Measurements from ENCODE around the gene MTUS2. TPM values are rescaled to one million over a fixed set of nuclear protein-coding genes. Genes with fewer than 3 reads are reported as not detected.

The MTUS2 gene
- total and polyA plus RNA-seq, 2 donors (not counting 1 experiment from before 2014, with no cell fraction given) = 0.06 TPM; not detected in 1

DNA sequence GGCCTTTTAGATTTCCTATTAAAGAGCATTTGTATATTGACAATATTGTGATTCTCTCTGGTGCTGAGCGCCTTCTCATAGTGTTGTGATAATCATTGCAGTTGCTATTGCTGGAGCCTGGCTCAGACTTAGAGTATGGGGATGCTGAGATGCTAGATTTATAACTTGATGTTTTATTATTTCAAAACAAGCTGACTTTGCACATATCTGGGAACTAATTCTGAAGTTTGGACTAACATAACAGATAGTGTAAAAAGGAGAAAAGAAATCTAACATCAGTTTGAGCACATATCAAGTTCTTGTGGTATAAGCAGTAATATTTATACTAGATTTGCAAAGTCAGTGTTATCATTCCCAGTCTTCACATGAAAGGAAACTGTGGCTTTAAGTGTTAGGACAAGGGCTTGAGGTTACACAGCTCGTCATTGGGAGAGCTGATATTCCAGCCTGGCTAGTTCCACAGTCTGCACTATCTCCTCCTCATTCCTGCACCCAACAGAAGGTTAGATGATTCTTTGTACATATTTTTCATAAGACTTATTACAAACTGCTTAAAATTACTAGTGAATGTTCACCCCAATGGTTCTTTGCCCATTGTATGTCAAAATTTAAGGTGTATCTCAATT lies 279.8 kb downstream of the MTUS2 start:
- DNase-seq (ENCODE audit: low read depth in 2 of 2) = no peak
- no peak overlapping the region for H3K4me2 ChIP-seq (ENCODE audit: extremely low read depth, insufficient read depth, low read length)

DNA sequence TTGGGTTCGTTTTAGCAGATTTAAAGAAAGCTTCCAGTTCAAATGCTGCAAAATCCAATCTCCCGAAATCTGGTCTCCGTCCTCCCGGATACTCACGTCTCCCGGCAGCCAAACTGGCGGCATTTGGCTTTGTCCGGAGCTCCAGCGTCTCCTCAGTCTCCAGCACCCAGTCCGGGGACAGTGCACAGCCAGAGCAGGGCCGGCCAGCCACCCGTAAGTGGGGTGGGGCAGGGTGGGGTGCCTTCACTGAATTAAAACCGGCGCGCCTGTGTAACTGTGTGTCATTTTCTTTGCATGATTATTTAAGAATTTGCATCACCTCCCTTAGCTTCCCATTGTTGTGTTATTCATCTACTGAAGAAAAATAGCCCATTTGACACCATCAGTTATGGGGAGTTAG lies 280.6 kb downstream of the MTUS2 start:
- H3K4me2 ChIP-seq (ENCODE audit: extremely low read depth, insufficient read depth, low read length) = no peak overlapping the region
- TF ChIP-seq CTCF (conservative IDR thresholded peaks at IDR 0.05 in 1 of 2, IDR thresholded peaks at IDR 0.05 in 1 of 2; ENCODE audit: low read depth in 1 of 2, low read length in 2 of 2) (no peak), EZH2 (IDR thresholded peaks at IDR 0.05; ENCODE audit: low read length, missing control alignments) (no peak)

More for the DNA sequence above, 279.8 kb downstream of the MTUS2 start:
- Histone ChIP-seq H3K9me3 (ENCODE audit: control insufficient read depth, insufficient read depth, low read depth, low read length) (no peaks in the 10 kb centered on the region), H3K36me3 (ENCODE audit: control insufficient read depth, insufficient read depth, low read length) (no peaks in the 10 kb centered on the region), H3K79me2 (ENCODE audit: control insufficient read depth, insufficient read depth, low read length) (no peaks in the 10 kb centered on the region), H3K27me3 (ENCODE audit: control insufficient read depth, insufficient read depth, low read length) (no peaks in the 10 kb centered on the region), H3K27ac (ENCODE audit: insufficient read depth, low read length) (no peak overlapping the region), H3K4me1 (ENCODE audit: control insufficient read depth, extremely low read depth, insufficient read depth, low read length) (no peaks in the 10 kb centered on the region), H4K20me1 (ENCODE audit: control insufficient read depth, extremely low read depth, insufficient read depth, low read length) (no peaks in the 10 kb centered on the region), H3K9ac (ENCODE audit: insufficient read depth, low read length) (no peak overlapping the region), H2AFZ (ENCODE audit: low read length) (no peak overlapping the region), H3K4me3 (replicated peaks in 1 of 4; ENCODE audit: control extremely low read depth in 1 of 4, insufficient read depth in 1 of 4, low read depth in 3 of 4, low read length in 4 of 4) (no peak overlapping the region)
- TF ChIP-seq EZH2 (IDR thresholded peaks at IDR 0.05; ENCODE audit: low read length, missing control alignments) = no peak
- TF ChIP-seq CTCF (conservative IDR thresholded peaks at IDR 0.05 in 1 of 2, IDR thresholded peaks at IDR 0.05 in 1 of 2; ENCODE audit: low read depth in 1 of 2, low read length in 2 of 2) = no peak

DNA sequence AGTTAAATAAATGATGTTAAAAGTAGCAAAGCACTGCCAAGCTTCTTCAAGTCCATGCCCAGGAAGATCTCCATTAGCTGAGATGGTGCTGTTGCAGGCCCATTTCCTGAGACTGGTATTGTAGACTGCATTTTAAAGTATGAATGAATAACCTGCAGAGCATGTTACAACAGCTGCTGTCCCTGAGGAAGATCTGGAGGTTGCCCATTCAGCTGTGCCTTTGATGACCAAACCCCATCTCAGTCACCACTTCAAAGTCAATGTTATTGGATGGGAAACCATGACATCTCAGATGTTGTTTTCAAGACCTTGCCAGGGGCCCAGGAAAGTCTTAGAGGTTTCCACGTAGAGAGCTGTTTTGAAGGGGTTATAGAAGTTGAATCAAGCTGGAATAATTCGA lies 281.3 kb downstream of the MTUS2 start:
- H3K36me3 ChIP-seq (ENCODE audit: control insufficient read depth, insufficient read depth, low read length) = no peaks in the 10 kb centered on the region
- no peak overlapping the region for H3K4me2 ChIP-seq (ENCODE audit: extremely low read depth, insufficient read depth, low read length)
- no peaks in the 10 kb centered on the region for H3K27me3 ChIP-seq (ENCODE audit: control insufficient read depth, insufficient read depth, low read length)
- H3K4me3 ChIP-seq (replicated peaks in 1 of 4; ENCODE audit: control extremely low read depth in 1 of 4, insufficient read depth in 1 of 4, low read depth in 3 of 4, low read length in 4 of 4) = no peak overlapping the region
- no peaks in the 10 kb centered on the region for H3K79me2 ChIP-seq (ENCODE audit: control insufficient read depth, insufficient read depth, low read length)
- H2AFZ ChIP-seq (ENCODE audit: low read length) = no peak overlapping the region
- no peak for TF ChIP-seq EZH2 (IDR thresholded peaks at IDR 0.05; ENCODE audit: low read length, missing control alignments)
- no peak for TF ChIP-seq CTCF (conservative IDR thresholded peaks at IDR 0.05 in 1 of 2, IDR thresholded peaks at IDR 0.05 in 1 of 2; ENCODE audit: low read depth in 1 of 2, low read length in 2 of 2)
- no peaks in the 10 kb centered on the region for H3K9me3 ChIP-seq (ENCODE audit: control insufficient read depth, insufficient read depth, low read depth, low read length)
- no peak overlapping the region for H3K9ac ChIP-seq (ENCODE audit: insufficient read depth, low read length)
- H3K27ac ChIP-seq (ENCODE audit: insufficient read depth, low read length) = no peak overlapping the region
- H4K20me1 ChIP-seq (ENCODE audit: control insufficient read depth, extremely low read depth, insufficient read depth, low read length) = no peaks in the 10 kb centered on the region
- DNase-seq (ENCODE audit: low read depth in 2 of 2) = no peak
- H3K4me1 ChIP-seq (ENCODE audit: control insufficient read depth, extremely low read depth, insufficient read depth, low read length) = no peaks in the 10 kb centered on the region

More for the DNA sequence above, 280.6 kb downstream of the MTUS2 start:
- Histone ChIP-seq H3K36me3 (ENCODE audit: control insufficient read depth, insufficient read depth, low read length) (no peaks in the 10 kb centered on the region), H3K9me3 (ENCODE audit: control insufficient read depth, insufficient read depth, low read depth, low read length) (no peaks in the 10 kb centered on the region), H2AFZ (ENCODE audit: low read length) (no peak overlapping the region), H3K27ac (ENCODE audit: insufficient read depth, low read length) (no peak overlapping the region), H3K4me1 (ENCODE audit: control insufficient read depth, extremely low read depth, insufficient read depth, low read length) (no peaks in the 10 kb centered on the region), H4K20me1 (ENCODE audit: control insufficient read depth, extremely low read depth, insufficient read depth, low read length) (no peaks in the 10 kb centered on the region), H3K79me2 (ENCODE audit: control insufficient read depth, insufficient read depth, low read length) (no peaks in the 10 kb centered on the region), H3K4me3 (replicated peaks in 1 of 4; ENCODE audit: control extremely low read depth in 1 of 4, insufficient read depth in 1 of 4, low read depth in 3 of 4, low read length in 4 of 4) (no peak overlapping the region), H3K27me3 (ENCODE audit: control insufficient read depth, insufficient read depth, low read length) (no peaks in the 10 kb centered on the region), H3K9ac (ENCODE audit: insufficient read depth, low read length) (no peak overlapping the region)
- no peak for DNase-seq (ENCODE audit: low read depth in 2 of 2)
